ENCODE data around the gene PCSK5. TPM values are rescaled to one million over a fixed set of nuclear protein-coding genes. Genes with fewer than 3 reads are reported as not detected.

PCSK5 gene
- total RNA-seq, 1 experiment from 2014 or later, result 0.17 TPM

DNA sequence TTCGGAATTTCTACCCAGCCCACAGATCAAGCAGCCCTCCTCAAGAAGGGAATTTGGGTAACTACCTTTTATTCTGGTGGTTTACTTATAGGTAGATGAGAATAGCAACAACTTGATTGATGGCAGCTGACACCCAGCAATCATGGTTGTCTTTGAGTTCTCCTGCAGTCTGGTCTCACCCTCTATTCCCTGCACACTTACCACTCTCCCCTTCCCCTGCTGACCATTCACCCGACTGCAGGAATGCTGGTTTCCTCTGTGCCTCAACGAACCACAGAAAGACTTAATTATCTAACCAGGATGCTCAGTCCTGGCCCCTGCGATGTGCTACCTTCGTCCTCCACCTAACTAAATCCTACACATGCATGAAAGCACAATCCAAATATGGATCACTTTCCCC is 260.8 kb downstream of the PCSK5 start:
- H3K4me1 ChIP-seq (ENCODE audit: insufficient read depth, low read length, poor library complexity, severe bottlenecking), result no peaks in the 10 kb centered on the region
- H3K9me3 ChIP-seq (ENCODE audit: low read depth, low read length, poor library complexity, severe bottlenecking), result no peaks in the 10 kb centered on the region
- TF ChIP-seq, protein P1, sequence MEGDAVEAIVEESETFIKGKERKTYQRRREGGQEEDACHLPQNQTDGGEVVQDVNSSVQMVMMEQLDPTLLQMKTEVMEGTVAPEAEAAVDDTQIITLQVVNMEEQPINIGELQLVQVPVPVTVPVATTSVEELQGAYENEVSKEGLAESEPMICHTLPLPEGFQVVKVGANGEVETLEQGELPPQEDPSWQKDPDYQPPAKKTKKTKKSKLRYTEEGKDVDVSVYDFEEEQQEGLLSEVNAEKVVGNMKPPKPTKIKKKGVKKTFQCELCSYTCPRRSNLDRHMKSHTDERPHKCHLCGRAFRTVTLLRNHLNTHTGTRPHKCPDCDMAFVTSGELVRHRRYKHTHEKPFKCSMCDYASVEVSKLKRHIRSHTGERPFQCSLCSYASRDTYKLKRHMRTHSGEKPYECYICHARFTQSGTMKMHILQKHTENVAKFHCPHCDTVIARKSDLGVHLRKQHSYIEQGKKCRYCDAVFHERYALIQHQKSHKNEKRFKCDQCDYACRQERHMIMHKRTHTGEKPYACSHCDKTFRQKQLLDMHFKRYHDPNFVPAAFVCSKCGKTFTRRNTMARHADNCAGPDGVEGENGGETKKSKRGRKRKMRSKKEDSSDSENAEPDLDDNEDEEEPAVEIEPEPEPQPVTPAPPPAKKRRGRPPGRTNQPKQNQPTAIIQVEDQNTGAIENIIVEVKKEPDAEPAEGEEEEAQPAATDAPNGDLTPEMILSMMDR (conservative IDR thresholded peaks at IDR 0.05; ENCODE audit: low read depth, low read length), result no peak
- TF ChIP-seq EZH2 (IDR thresholded peaks at IDR 0.05; ENCODE audit: borderline replicate concordance, low read depth, low read length, poor library complexity, severe bottlenecking), result no peak
- H3K27me3 ChIP-seq (replicated peaks; ENCODE audit: insufficient read depth, low read depth, low read length, poor library complexity), result peaks cover 65% of the 10 kb centered on the region
- H3K36me3 ChIP-seq (ENCODE audit: insufficient read depth, low read length, poor library complexity, severe bottlenecking), result no peaks in the 10 kb centered on the region
- no peak overlapping the region for H3K4me3 ChIP-seq (ENCODE audit: low read depth, low read length, poor library complexity, severe bottlenecking)
- ChIA-PET POLR2A (ENCODE audit: low non-redundant PET) (no interaction called here), CTCF (no interaction called here)
- no peak overlapping the region for H3K27ac ChIP-seq (ENCODE audit: low read depth, low read length, poor library complexity, severe bottlenecking)
- BruUV-seq (replicated peaks), result no TSS peak
- no peak for DNase-seq (ENCODE audit: low spot score)
- intact Hi-C loops (cut with micrococcal nuclease; ENCODE audit: unreplicated experiment), result no loop called here

DNA sequence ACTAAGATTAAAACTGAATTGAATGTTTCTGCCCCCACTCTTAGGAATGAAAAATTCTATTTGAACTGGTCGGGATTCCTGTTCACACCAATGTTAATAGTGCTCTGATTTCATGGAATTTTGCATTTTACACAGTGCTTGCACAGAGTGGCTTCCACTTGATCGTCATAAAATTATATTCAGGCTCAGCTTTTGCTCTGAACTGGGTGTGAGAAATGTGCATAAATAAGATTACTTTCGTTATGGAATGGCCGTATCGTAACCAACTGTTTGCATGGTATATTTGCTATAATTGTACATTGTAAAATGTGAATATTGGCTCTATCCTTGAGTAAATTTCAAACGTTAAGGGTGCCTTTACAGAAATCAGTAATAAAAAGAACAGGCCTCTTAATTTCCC is 262.9 kb downstream of the PCSK5 start:
- peaks cover 51% of the 10 kb centered on the region for H3K27me3 ChIP-seq (replicated peaks; ENCODE audit: insufficient read depth, low read depth, low read length, poor library complexity)
- DNase-seq (ENCODE audit: low spot score), result no peak
- ChIA-PET POLR2A (ENCODE audit: low non-redundant PET) (no interaction called here), CTCF (no interaction called here)
- H3K9me3 ChIP-seq (ENCODE audit: low read depth, low read length, poor library complexity, severe bottlenecking), result no peaks in the 10 kb centered on the region
- BruUV-seq (replicated peaks), result no TSS peak
- H3K4me1 ChIP-seq (ENCODE audit: insufficient read depth, low read length, poor library complexity, severe bottlenecking), result no peaks in the 10 kb centered on the region
- H3K4me3 ChIP-seq (ENCODE audit: low read depth, low read length, poor library complexity, severe bottlenecking), result no peak overlapping the region
- intact Hi-C loops (cut with micrococcal nuclease; ENCODE audit: unreplicated experiment), result no loop called here
- H3K36me3 ChIP-seq (ENCODE audit: insufficient read depth, low read length, poor library complexity, severe bottlenecking), result no peaks in the 10 kb centered on the region
- TF ChIP-seq, protein P1 (conservative IDR thresholded peaks at IDR 0.05; ENCODE audit: low read depth, low read length), result no peak
- no peak for TF ChIP-seq EZH2 (IDR thresholded peaks at IDR 0.05; ENCODE audit: borderline replicate concordance, low read depth, low read length, poor library complexity, severe bottlenecking)
- H3K27ac ChIP-seq (ENCODE audit: low read depth, low read length, poor library complexity, severe bottlenecking), result no peak overlapping the region

DNA sequence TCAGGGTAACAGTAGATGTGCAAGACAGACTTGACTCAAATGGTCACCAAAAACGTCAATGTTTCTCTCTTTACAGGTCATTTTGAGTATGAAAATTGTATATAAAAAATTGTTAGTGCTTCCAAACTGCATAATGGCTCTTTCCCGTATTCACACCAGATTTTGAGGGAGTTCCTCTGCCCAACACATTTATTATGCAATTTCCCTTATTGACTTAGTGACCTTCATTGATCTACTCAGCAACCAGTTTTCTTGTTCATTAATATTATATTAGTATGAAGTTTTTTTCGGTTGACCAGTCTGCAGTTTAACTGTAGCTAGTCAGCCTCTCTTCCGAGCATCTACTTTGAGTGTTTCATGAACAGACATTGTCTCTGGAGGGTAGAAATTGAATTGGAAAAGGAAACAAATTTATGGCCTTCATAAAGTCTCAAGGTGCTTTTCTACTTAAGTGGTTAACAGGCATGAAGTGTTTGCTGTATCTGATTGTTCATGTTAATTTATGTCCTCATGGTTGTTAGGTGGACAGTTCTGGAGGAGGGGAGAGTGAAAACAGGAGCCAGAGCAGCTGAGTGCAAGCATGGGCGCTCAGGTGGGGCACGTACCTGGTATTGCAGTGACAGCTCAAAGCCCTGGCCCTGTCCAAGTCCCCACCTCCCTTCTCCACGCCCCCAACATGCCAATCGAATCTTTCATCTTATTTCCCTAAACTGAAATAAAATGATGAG is 263.6 kb downstream of the PCSK5 start:
- H3K4me3 ChIP-seq (ENCODE audit: low read depth, low read length, poor library complexity, severe bottlenecking), result no peak overlapping the region
- H3K9me3 ChIP-seq (ENCODE audit: low read depth, low read length, poor library complexity, severe bottlenecking), result no peaks in the 10 kb centered on the region
- peaks cover 43% of the 10 kb centered on the region for H3K27me3 ChIP-seq (replicated peaks; ENCODE audit: insufficient read depth, low read depth, low read length, poor library complexity)
- no peaks in the 10 kb centered on the region for H3K4me1 ChIP-seq (ENCODE audit: insufficient read depth, low read length, poor library complexity, severe bottlenecking)
- H3K27ac ChIP-seq (ENCODE audit: low read depth, low read length, poor library complexity, severe bottlenecking), result no peak overlapping the region
- DNase-seq (ENCODE audit: low spot score), result no peak
- no peaks in the 10 kb centered on the region for H3K36me3 ChIP-seq (ENCODE audit: insufficient read depth, low read length, poor library complexity, severe bottlenecking)
- POLR2A ChIA-PET (ENCODE audit: low non-redundant PET), result no interaction called here
- intact Hi-C loops (cut with micrococcal nuclease; ENCODE audit: unreplicated experiment), result no loop called here
- TF ChIP-seq, protein P1 (conservative IDR thresholded peaks at IDR 0.05; ENCODE audit: low read depth, low read length), result no peak
- no peak for TF ChIP-seq EZH2 (IDR thresholded peaks at IDR 0.05; ENCODE audit: borderline replicate concordance, low read depth, low read length, poor library complexity, severe bottlenecking)
- no TSS peak for BruUV-seq (replicated peaks)
- CTCF ChIA-PET, result no interaction called here

All from A673 (cell line).